CD4-positive, alpha-beta T cell (primary cell): ENCODE measurements around the gene RNU1-4. TPM values are rescaled to one million over a fixed set of nuclear protein-coding genes. Genes with fewer than 3 reads are reported as not detected.
A peak's percentile ranks its signal among the peaks of the same experiment; 100 is the strongest.
"Not testable (repeated sequence)": the region's sequence is repeated elsewhere in the genome, so short reads cannot be mapped to it uniquely, and the experiment has no call there.

Experiments used
- ATAC-seq: fragments of 200-7000 bp; cut with Tn5 transposase; one replicate; pipeline ENCODE4 v1.10.0; 2022; ENCODE audit warnings: mild to moderate bottlenecking; ENCODE audit not compliant: poor library complexity
- CTCF ChIA-PET: fragments of 350-600 bp; sonication (Branson Sonifier 250); formaldehyde crosslinking; loops from one replicate; lab custom pipeline; 2021; ENCODE audit warnings: antibody characterized with exemption, inconsistent platforms; lab: Charles Lee
- POLR2A ChIA-PET: fragments of 350-600 bp; sonication (Branson Sonifier 250); formaldehyde crosslinking; loops from one replicate; lab custom pipeline; 2021; ENCODE audit warnings: antibody characterized with exemption, inconsistent platforms; lab: Charles Lee
- DNase-seq, 14 experiments: peaks; one replicate each; pipeline ENCODE4 v3.0.0-alpha.2; 2013 to 2020; ENCODE audit warnings: mixed read lengths in 2 of 14
- H3K27ac ChIP-seq, 2 donors: one replicate each; pipeline versions ENCODE4 v1.5.1 to v1.7.0; 2013; ENCODE audit warnings: low read length in 2 of 2, low read depth in 1 of 2, mild to moderate bottlenecking in 1 of 2
- H3K27me3 ChIP-seq, 2 experiments: 1 replicate in 1 of 2; 2 replicates in 1 of 2; pipeline versions ENCODE4 v1.6.1 to v1.7.0; 2013; ENCODE audit warnings: low read length in 2 of 2, control low read depth in 1 of 2, mild to moderate bottlenecking in 1 of 2, moderate library complexity in 1 of 2; ENCODE audit not compliant: insufficient read depth in 2 of 2, control insufficient read depth in 1 of 2
- H3K36me3 ChIP-seq: one replicate; pipeline ENCODE4 v1.6.1; 2013; ENCODE audit warnings: low read length, control low read depth; ENCODE audit not compliant: insufficient read depth
- H3K4me1 ChIP-seq: one replicate; pipeline ENCODE4 v1.6.1; 2013; ENCODE audit warnings: low read length, control low read depth; ENCODE audit not compliant: insufficient read depth
- H3K4me3 ChIP-seq: one replicate; pipeline ENCODE4 v1.5.1; 2013; ENCODE audit warnings: mild to moderate bottlenecking, low read length, moderate library complexity
- H3K9me3 ChIP-seq, 2 experiments: 1 replicate in 1 of 2; 2 replicates in 1 of 2; pipeline versions ENCODE4 v1.6.1 to v1.7.0; 2013; ENCODE audit warnings: low read length in 2 of 2, mild to moderate bottlenecking in 2 of 2, control low read depth in 1 of 2, moderate library complexity in 1 of 2; ENCODE audit not compliant: control insufficient read depth in 1 of 2, insufficient read depth in 1 of 2
- H3K27ac Mint-ChIP-seq: one replicate; pipeline ENCODE4 v1.8.0; 2020; ENCODE audit warnings: mixed read lengths
- H3K27me3 Mint-ChIP-seq: one replicate; pipeline ENCODE4 v1.8.0; 2021; ENCODE audit warnings: mixed read lengths
- H3K36me3 Mint-ChIP-seq: one replicate; pipeline ENCODE4 v1.8.0; 2021; ENCODE audit warnings: low read depth, mixed read lengths
- H3K4me1 Mint-ChIP-seq: one replicate; pipeline ENCODE4 v1.8.0; 2021; ENCODE audit warnings: low read depth, mixed read lengths
- H3K4me3 Mint-ChIP-seq: one replicate; pipeline ENCODE4 v1.8.0; 2020; ENCODE audit warnings: mild to moderate bottlenecking, mixed read lengths
- H3K9me3 Mint-ChIP-seq: one replicate; pipeline ENCODE4 v1.8.0; 2020; ENCODE audit warnings: mixed read lengths
- CTCF ChIP-seq: fragments of 200-600 bp; IDR thresholded peaks from one replicate; pipeline ENCODE4 v1.8.0; 2022; ENCODE audit warnings: antibody characterized with exemption, mild to moderate bottlenecking
- intact Hi-C, 2 experiments: fragments of 100-400 bp; cut with DNase I in 1 of 2; cut with micrococcal nuclease in 1 of 2; formaldehyde crosslinking; loops; one replicate each; pipeline versions ENCODE4 v1.15.1 to v1.9.0; 2023 to 2025; cut with DNase I, micrococcal nuclease
- total RNA-seq, 174 experiments: library from RNA in 2 of 174; stranded (reverse) in 2 of 174; gene quantifications; one replicate each; pipeline ENCODE4 v1.2.3 and lab custom pipeline; 2021 to 2026

The RNU1-4 gene
- total RNA-seq, 2 experiments from 2014 or later = 4,982 to 5,937 TPM

- Mint-ChIP-seq H3K27me3 (peaks cover 25% of the 10 kb centered on the region), H3K4me3 (peak overlapping the region; percentile 66)
- H3K4me1 Mint-ChIP-seq, H3K27ac Mint-ChIP-seq, H3K9me3 Mint-ChIP-seq, intact Hi-C loops, H3K9me3 ChIP-seq, H3K36me3 ChIP-seq, H3K4me1 ChIP-seq, H3K36me3 Mint-ChIP-seq, H3K4me3 ChIP-seq, H3K27ac ChIP-seq, H3K27me3 ChIP-seq: not testable (repeated sequence)
- TF ChIP-seq CTCF = peak; percentile 23
- DNase-seq = peak in 2 of 14 experiments; percentile 9 to 23
- ChIA-PET POLR2A (interaction anchor here (0.6 to 1.3 kb wide), 3 partner anchors 63 to 284 kb away, joined by 3 to 4 read pairs (median 3); no protein-coding TSS in a partner anchor), CTCF (interaction anchor here (0.8 to 1.5 kb wide), 5 partner anchors 9 to 198 kb away, joined by 3 to 9 read pairs (median 4); no protein-coding TSS in a partner anchor)
- ATAC-seq = peak; percentile 39
Observed at GRCh38 chr1:16707130-16708093, 32.9 kb upstream of the RNU1-4 start.

GRCh38 chr1:16708704-16709103 is 31.6 kb upstream of the RNU1-4 start:
- CTCF ChIA-PET = interaction anchor here (0.6 to 1.5 kb wide), 5 partner anchors 8 to 472 kb away, joined by 3 to 4 read pairs (median 3); no protein-coding TSS in a partner anchor

GRCh38 chr1:16709659-16710087 is 30.6 kb upstream of the RNU1-4 start:
- H3K36me3 Mint-ChIP-seq, POLR2A ChIA-PET, intact Hi-C loops, H3K27ac Mint-ChIP-seq, H3K9me3 Mint-ChIP-seq, H3K27ac ChIP-seq, H3K4me1 Mint-ChIP-seq, H3K36me3 ChIP-seq, H3K4me3 ChIP-seq, H3K4me1 ChIP-seq, H3K27me3 ChIP-seq, H3K9me3 ChIP-seq: not testable (repeated sequence)
- ATAC-seq (peak; percentile 91), DNase-seq (peak in 11 of 14 experiments; percentile 27 to 69 (median 46))
- TF ChIP-seq CTCF = peak; percentile 61
- CTCF ChIA-PET = interaction anchor here (1.1 to 1.5 kb wide), 3 partner anchors 9 to 89 kb away, joined by 3 to 4 read pairs (median 3); no protein-coding TSS in a partner anchor
- peak overlapping the region; percentile 83 for H3K4me3 Mint-ChIP-seq
- peaks cover 25% of the 10 kb centered on the region for H3K27me3 Mint-ChIP-seq

More at GRCh38 chr1:16708704-16709103, 31.6 kb upstream of the RNU1-4 start:
- H3K27ac ChIP-seq, H3K4me3 Mint-ChIP-seq, H3K4me3 ChIP-seq, H3K9me3 Mint-ChIP-seq, H3K4me1 ChIP-seq, H3K27ac Mint-ChIP-seq, H3K36me3 Mint-ChIP-seq, H3K4me1 Mint-ChIP-seq, intact Hi-C loops, H3K27me3 ChIP-seq, H3K9me3 ChIP-seq, POLR2A ChIA-PET, ATAC-seq, DNase-seq, H3K36me3 ChIP-seq: not testable (repeated sequence)
- H3K27me3 Mint-ChIP-seq = peaks cover 25% of the 10 kb centered on the region

GRCh38 chr1:16710618-16711017 is 29.7 kb upstream of the RNU1-4 start:
- H3K27me3 Mint-ChIP-seq = peaks cover 18% of the 10 kb centered on the region
- H3K4me1 ChIP-seq, H3K36me3 Mint-ChIP-seq, H3K4me3 Mint-ChIP-seq, H3K27ac Mint-ChIP-seq, H3K27ac ChIP-seq, H3K9me3 Mint-ChIP-seq, H3K9me3 ChIP-seq, ATAC-seq, H3K4me3 ChIP-seq, POLR2A ChIA-PET, H3K4me1 Mint-ChIP-seq, H3K36me3 ChIP-seq, CTCF ChIA-PET, intact Hi-C loops, H3K27me3 ChIP-seq: not testable (repeated sequence)
- DNase-seq = peak in 1 of 14 experiments; percentile 5

GRCh38 chr1:16712131-16712530 is 28.2 kb upstream of the RNU1-4 start:
- H3K9me3 ChIP-seq, H3K9me3 Mint-ChIP-seq, CTCF ChIA-PET, H3K4me1 ChIP-seq, H3K27me3 ChIP-seq, H3K4me1 Mint-ChIP-seq, H3K27ac ChIP-seq, ATAC-seq, H3K4me3 Mint-ChIP-seq, H3K36me3 ChIP-seq, H3K27ac Mint-ChIP-seq, intact Hi-C loops, H3K4me3 ChIP-seq, POLR2A ChIA-PET, H3K36me3 Mint-ChIP-seq: not testable (repeated sequence)
- H3K27me3 Mint-ChIP-seq = peaks cover 23% of the 10 kb centered on the region
- peak in 1 of 14 experiments; percentile 2 for DNase-seq
